Calu3 (cell line): ENCODE measurements around the gene TEKT5. TPM values are rescaled to one million over a fixed set of nuclear protein-coding genes. Genes with fewer than 3 reads are reported as not detected.

Experiments
- BruUV-seq: library from RNA; stranded (reverse); fragments of 400-500 nt; replicated peaks from 2 replicates; lab custom pipeline; 2021; lab: Mats Ljungman, UMichigan
- CTCF ChIA-PET: fragments of 300-600 bp; sonication (Branson Sonifier 250); formaldehyde crosslinking; loops from one replicate; lab custom pipeline; 2022; ENCODE audit warnings: antibody characterized with exemption; lab: Charles Lee
- DNase-seq: peaks from one replicate; pipeline ENCODE4 v3.0.0; 2022
- H3K27ac Mint-ChIP-seq: one replicate; pipeline ENCODE4 v1.8.0; 2022; ENCODE audit warnings: mixed read lengths; ENCODE audit not compliant: unreplicated experiment
- H3K27me3 Mint-ChIP-seq: one replicate; pipeline ENCODE4 v1.8.0; 2022; ENCODE audit warnings: mixed read lengths; ENCODE audit not compliant: unreplicated experiment
- H3K36me3 Mint-ChIP-seq: one replicate; pipeline ENCODE4 v1.8.0; 2022; ENCODE audit warnings: mild to moderate bottlenecking, moderate library complexity, mixed read lengths; ENCODE audit not compliant: insufficient read depth, unreplicated experiment
- H3K4me1 Mint-ChIP-seq: one replicate; pipeline ENCODE4 v1.8.0; 2022; ENCODE audit warnings: mild to moderate bottlenecking, low read depth, mixed read lengths; ENCODE audit not compliant: unreplicated experiment
- H3K4me3 Mint-ChIP-seq: one replicate; pipeline ENCODE4 v1.8.0; 2022; ENCODE audit warnings: mild to moderate bottlenecking, low read depth, moderate library complexity, mixed read lengths; ENCODE audit not compliant: unreplicated experiment
- H3K9me3 Mint-ChIP-seq: one replicate; pipeline ENCODE4 v1.8.0; 2022; ENCODE audit warnings: low read depth, mixed read lengths; ENCODE audit not compliant: unreplicated experiment
- CTCF ChIP-seq: fragments of 200-600 bp; IDR thresholded peaks from one replicate; pipeline ENCODE4 v1.8.0; 2022; ENCODE audit warnings: antibody characterized with exemption; ENCODE audit not compliant: unreplicated experiment
- intact Hi-C: fragments of 100-400 bp; cut with micrococcal nuclease; formaldehyde crosslinking; loops from one replicate; pipeline ENCODE4 v1.10.0; 2022; ENCODE audit not compliant: unreplicated experiment
- total RNA-seq: library from RNA; stranded (reverse); gene quantifications from 2 replicates; pipeline ENCODE4 v1.2.3, GENCODE V29; 2022

TEKT5 gene
- total RNA-seq, 1 experiment from 2014 or later = not detected

GRCh38 chr16:10678655-10679054 lies 16.1 kb downstream of the TEKT5 start:
- no peak for TF ChIP-seq CTCF
- no TSS peak for BruUV-seq
- H3K27me3 Mint-ChIP-seq = peaks cover 51% of the 10 kb centered on the region
- H3K9me3 Mint-ChIP-seq = no peaks in the 10 kb centered on the region
- DNase-seq = no peak
- H3K27ac Mint-ChIP-seq = no peak overlapping the region
- intact Hi-C loops = no loop called here
- no peak overlapping the region for H3K4me3 Mint-ChIP-seq
- H3K4me1 Mint-ChIP-seq = no peaks in the 10 kb centered on the region
- CTCF ChIA-PET = interaction anchor here (1.0 kb wide), 1 partner anchor 10 kb away, joined by 4 read pairs; no protein-coding TSS in a partner anchor
- no peaks in the 10 kb centered on the region for H3K36me3 Mint-ChIP-seq

- Mint-ChIP-seq H3K27ac (no peak overlapping the region), H3K36me3 (no peaks in the 10 kb centered on the region), H3K27me3 (peaks cover 66% of the 10 kb centered on the region), H3K9me3 (no peaks in the 10 kb centered on the region), H3K4me3 (no peak overlapping the region), H3K4me1 (no peaks in the 10 kb centered on the region)
- no TSS peak for BruUV-seq
- DNase-seq = no peak
- TF ChIP-seq CTCF = no peak
- CTCF ChIA-PET = no interaction called here
- intact Hi-C loops = no loop called here
These were observed 18.4 kb downstream of the TEKT5 start for GRCh38 chr16:10676284-10676683.

DNA sequence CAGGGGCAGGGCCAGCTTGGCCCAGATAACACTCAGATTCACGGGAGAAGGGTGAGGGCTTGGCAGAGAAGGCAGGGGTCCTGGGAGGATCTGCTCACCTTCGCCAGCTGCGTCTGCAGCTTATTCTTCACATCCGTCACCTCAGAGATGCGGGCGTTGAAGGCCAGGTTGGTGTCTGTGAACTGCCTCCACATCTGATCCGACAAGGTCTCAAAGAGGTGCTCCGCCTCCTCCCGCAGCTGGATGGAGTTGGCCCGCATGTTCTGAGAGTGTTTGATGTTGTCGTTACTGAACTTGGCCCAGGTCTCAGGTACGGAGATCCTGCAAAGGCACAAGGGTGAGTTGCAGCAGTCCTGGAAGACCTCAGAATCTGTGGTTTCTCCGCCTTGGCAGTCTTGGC lies 18.9 kb downstream of the TEKT5 start:
- no peak for TF ChIP-seq CTCF
- BruUV-seq = no TSS peak
- DNase-seq = no peak
- Mint-ChIP-seq H3K4me1 (no peaks in the 10 kb centered on the region), H3K27me3 (peaks cover 71% of the 10 kb centered on the region), H3K27ac (no peak overlapping the region), H3K36me3 (no peaks in the 10 kb centered on the region), H3K9me3 (no peaks in the 10 kb centered on the region), H3K4me3 (no peak overlapping the region)
- intact Hi-C loops = no loop called here
- CTCF ChIA-PET = no interaction called here

DNA sequence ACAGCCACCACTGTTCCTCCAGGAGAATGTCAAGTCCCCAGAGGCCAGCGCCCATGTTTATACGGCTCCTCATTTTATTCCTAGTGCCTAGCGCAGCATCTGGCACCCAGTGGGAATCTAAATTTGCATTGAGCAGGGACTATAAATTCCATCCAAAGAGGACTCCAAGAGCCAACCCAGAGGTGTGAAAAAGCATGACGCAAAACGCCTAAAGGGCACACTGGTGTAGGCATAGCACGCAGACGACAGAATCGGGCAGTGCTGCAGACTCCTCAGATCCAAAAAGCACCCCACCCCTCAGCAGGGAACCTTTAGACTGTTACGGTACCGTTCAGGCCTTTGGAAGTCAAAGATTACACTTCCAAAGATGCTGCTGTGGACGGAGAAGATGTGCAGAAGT lies 19.5 kb downstream of the TEKT5 start:
- DNase-seq = no peak
- Mint-ChIP-seq H3K4me1 (no peaks in the 10 kb centered on the region), H3K27ac (no peak overlapping the region), H3K27me3 (peaks cover 71% of the 10 kb centered on the region), H3K4me3 (no peak overlapping the region), H3K9me3 (no peaks in the 10 kb centered on the region), H3K36me3 (no peaks in the 10 kb centered on the region)
- CTCF ChIA-PET = no interaction called here
- BruUV-seq = no TSS peak
- intact Hi-C loops = no loop called here
- TF ChIP-seq CTCF = no peak
